HG03565 (cell line): ENCODE results near the gene YTHDC2.

Experiments
- ATAC-seq: cut with Tn5 transposase; IDR thresholded peaks from one replicate; pipeline ENCODE4 v1.9.1; 2021; ENCODE audit warnings: mild to moderate bottlenecking, moderate library complexity; ENCODE audit not compliant: unreplicated experiment

The YTHDC2 gene

DNA sequence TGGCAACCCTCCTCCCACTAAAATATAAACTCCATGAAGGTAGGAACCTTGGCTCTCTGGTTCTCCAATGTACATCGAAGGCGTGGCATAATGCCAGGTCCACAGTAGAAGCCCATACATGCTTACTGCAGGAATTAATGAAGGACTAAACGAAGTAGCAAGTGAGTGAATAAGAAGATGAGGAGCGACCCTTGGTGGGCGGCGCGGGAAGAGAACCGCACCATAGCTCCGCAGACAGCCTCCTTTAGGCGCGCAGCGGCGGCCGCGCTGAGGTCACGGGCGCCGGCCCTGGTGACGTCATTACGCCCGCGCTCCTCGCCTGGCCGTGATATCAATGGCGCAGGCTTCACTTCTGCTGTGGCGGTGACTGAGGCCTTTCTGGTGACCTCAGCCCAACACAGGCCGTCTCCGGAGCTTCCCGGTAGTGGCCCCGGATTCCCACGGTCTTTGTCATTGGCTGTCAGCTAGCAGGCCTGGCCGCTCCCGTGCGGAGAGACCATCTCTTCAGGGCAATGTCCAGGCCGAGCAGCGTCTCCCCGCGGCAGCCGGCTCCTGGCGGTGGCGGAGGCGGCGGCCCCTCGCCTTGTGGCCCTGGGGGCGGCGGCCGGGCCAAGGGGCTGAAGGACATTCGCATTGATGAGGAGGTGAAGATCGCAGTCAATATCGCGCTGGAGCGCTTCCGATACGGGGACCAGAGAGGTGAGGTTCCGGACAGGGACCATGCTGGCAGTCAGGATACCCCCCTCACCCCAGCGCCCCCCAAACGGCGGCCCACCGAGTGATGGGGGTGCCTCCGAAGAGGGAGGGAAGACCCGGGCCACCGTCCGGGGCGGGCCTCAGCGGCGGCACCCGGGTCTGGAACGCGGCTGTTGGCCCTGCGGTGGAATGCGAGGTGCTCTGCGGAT lies at the start of gene YTHDC2:
YTHDC2 (plus strand) TSS at position 311 of the 905 bp plus-strand sequence; CDS start at position 513, 202 bp downstream.
- ATAC-seq: peak; percentile 97

DNA sequence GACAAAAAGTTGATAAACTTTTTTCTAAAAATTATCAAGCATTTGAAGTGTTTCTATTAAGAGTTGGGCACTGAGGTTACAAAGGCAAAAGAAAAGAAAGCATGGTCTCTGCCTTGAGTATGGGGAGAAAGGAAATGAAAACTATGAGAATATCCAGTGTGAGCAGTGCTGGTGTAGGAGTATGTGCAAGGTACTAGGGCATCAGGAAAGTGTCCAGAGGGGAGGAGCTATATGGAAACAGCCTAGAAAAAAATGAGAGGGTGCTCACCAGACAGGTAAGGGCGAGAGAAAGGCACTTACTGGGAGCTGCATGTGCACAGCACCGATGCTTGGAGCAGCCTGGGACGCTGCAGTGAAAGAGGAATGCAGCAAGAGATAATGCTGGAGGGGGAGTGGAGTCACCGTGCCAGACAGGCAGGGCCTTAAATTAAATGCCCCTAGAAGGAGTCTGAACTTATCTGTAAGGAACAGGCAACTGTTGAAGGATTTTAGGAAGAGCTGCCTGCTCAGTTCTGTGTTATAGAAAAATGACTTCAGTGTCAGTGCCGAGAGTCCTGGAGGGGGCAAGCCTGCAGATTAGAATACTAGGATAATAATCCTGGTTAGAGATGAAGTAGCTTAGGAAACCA lies 39.3 kb upstream of the YTHDC2 start:
- no peak for ATAC-seq

DNA sequence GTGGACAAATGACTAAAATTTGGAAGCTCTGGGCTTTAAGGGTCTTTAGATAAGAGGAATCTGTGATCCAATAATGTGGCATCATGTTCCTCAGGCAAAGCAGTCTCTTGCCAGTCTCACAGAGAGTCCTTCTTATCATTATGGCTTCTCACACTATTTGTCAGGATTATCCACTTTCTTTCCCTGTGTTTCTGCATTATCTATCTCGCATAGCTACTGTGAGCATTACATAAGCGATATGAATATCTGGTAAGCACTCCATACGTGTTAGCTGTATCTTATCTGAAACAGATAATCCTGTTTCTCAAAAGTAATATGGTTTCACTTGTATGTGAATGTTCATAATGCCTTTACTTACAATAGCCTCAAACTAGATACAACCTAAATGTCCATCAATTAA lies 34.8 kb upstream of the YTHDC2 start:
- ATAC-seq: no peak

DNA sequence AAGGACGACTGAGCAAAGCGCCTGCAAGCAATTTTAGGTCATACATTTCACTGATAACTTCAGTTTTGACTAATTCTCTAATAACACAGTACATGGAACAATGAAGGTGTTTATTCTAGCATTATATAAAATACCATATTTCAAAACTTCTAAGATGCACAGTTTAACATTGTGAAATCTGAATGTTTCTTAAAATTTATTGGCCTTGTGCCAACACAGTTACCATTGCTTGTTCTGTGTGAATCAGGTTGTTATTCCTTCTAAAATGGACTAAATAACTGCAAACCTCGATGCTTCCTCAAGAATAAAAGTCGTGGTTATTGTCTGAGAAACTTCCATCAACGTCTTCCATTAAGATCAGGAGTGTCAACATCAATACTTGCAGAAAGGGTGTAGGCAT lies 33.3 kb upstream of the YTHDC2 start:
- ATAC-seq: no peak

DNA sequence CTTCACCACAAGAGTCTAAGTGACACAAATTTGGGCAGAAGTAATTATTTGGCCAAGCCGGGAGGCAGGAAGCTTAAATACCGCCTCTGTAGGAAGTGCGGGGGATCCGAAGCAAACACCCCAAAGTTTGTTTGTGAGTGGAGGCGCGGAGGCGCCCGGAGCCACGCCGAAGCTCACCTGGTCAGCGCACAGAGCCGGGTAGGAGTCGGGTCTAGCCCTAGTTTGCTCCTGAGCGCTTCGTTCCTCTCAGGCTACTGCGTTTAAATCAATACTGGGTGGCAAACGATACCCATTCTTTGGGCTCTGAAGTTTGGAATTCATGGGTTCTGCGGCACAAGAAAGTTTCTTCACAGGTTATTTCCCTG lies 26.1 kb upstream of the YTHDC2 start:
- no peak for ATAC-seq

DNA sequence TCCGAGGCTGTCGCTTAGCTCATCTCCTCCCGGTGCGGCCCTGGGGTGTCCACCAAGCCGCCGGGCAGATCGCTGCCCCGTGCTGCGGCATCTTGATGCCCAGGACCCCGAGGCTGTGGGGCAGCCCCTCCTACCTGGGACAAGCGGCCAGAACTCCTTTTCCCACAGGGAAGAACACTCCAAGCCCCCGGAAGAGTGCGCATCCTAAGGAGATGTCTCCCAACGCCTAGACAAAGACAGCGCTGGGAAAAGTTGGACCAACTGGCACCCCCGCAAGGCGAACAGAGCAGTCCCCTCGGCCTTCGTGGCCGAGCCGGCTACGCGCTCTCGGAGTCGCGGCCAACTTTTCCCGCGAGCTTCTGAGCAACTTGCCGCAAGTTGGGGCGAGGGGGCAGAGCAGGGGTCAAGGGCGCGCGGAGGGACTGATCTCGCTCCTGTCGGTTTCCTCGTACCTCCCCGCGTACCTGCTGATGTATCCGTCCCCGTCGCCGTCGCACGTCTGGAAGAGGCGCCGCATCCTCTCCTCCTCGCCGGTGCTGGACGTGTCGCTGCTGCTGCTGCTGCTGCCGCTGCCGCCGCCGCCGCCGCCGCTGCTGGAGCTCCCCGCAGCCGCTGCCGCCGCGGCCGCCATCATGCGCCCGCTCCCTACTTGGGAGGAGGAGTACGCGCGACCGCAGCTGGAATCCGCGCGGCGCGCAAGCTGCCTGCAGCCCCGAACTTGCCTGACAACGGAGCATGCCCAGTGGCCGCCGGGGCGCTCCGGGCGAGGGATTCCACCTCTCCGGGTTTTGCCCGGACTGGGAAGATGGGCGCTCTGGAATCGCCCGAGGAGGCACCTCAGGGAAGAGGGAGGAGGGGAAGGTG lies 25.5 kb upstream of the YTHDC2 start, which contains the start of gene MCC:
MCC (minus strand) TSS at position 673 of the 864 bp plus-strand sequence.
- ATAC-seq: no peak

DNA sequence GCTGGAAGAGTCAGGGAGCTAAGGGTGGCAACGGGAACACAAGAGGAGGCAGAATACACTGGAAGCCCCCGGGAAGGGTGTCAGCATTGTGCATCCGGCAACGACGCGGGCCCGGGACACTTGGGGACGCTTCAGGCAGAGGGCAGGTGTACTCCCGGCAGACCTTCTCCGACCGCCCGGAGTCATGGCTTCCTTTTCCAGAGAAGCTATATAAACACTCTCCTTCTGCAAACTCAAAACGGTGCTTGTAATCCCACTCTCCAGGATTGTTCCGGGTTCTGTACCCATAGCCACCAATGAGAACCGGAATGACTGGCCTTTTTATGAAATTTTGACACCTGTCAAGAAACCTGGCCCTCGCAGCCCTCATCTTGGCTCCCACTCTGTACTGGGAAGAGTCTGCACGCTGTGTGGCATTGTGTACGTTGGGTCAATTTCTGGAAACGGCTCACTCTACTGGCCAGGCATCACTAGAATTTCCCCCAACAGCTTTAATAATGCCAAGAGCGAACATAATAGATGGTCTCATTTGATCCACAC lies 24.8 kb upstream of the YTHDC2 start:
- ATAC-seq: no peak

DNA sequence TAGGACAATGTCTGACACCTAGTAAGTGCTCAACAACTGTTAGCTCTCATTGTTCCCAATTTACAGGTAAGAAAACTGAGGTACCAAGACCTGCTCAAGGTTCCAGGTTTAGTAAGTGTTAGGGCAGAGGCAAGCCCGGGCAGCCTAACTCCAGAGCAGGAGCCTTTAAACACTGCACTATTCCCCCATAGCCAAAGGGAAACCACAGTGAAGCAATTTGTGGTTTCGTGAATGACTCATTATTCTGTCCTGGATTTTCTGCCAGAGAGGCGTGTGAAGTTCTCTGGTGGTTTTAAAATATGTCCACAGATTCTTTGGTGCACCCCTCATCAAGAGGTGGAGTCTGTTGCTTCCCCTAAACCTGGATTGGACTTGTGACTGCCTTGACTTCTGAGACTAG lies 24.2 kb upstream of the YTHDC2 start:
- ATAC-seq: no peak

DNA sequence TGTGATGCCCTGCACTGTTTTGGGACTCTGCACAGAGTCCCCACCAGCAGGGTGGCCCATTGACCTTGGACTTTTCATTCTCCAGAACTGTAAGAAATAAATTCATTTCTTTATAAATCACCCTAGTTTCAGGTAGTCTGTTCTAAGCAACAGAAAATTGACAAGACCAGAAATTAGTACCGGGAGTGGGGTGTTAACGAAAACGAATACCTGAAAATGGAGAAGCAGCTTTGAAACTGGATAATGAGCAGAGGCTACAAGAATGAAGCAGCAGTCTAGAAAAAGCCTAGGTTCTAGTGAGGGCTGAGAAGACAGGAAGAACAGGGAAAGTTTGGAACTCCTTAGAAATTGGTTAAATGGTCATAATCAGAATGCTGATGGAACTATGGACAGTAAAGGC lies 23.2 kb upstream of the YTHDC2 start:
- no peak for ATAC-seq

DNA sequence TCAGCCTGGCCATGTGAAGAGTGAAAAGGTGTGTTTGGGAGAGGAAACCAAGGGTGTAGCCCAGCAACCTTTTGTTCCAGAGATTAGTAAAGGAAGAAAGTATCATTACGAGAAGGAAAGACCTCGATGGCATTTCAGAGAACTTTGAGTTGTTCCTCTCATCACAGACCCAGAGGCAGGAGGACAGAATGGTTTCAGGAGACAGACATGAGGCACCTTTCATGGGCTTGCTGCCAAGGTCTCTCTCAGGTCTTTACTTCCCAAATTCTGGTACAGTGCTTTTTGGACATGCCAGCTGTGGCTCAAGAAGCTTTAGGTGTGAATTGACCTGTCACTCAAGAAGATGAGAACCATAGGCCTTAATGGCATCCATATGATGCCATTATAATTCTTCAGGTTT lies 22.5 kb upstream of the YTHDC2 start:
- ATAC-seq: no peak

DNA sequence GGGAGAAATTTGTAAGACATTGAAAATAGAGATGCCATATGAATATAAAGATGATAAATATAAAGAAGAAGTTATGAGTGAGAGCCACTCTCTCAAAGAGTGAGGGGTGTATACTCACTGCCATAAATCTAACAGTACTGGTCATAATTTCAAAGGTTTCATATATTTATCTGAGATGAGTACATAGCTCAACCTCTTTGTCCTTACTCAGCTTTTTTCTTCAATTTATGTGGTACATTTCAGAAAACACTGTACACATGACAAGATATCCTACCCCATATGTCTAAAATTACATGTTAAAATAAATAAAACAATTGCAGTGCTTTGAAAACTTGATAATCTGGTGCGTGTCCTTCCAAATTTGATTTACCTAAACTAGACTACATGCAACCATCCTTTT lies 20.0 kb upstream of the YTHDC2 start:
- no peak for ATAC-seq

DNA sequence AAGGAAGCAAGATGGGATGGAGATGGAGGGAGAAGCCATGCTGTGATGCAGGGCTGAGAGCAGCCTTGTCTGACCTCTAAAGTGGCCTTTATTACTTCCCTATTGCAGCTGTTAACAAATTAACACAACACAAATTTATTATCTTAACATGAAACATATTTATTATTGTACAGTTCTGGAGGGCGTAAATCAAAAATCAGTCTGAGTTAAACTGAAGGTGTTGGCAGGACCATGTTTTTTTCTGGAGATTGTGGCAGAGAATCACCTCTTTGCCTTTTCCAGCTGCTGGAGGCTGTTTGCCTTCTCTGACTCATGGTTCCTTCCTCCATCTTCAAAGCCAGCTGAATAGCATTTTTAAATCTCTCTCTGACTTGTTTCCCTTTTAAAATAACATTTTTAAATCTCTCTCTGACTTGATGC lies 18.1 kb upstream of the YTHDC2 start:
- no peak for ATAC-seq

DNA sequence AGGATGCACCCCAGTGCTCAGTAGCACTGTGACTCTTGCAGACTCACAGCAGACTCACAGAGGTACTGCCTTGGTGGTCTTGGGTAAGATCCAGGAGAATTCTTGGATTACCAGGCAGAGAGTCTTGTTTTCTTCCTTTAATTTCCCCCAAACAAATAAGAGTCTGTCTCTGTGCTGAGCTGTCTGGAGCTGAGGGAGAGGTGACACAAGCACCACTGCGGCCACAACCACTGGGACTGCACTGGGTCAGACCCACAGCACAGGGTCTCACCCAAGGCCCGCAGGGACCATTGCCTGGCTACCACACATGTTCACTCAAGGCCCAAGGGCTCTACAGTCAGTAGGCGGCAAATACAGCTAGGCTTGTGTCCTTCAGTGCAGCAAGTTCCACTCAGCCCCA lies 11.4 kb upstream of the YTHDC2 start:
- no peak for ATAC-seq

DNA sequence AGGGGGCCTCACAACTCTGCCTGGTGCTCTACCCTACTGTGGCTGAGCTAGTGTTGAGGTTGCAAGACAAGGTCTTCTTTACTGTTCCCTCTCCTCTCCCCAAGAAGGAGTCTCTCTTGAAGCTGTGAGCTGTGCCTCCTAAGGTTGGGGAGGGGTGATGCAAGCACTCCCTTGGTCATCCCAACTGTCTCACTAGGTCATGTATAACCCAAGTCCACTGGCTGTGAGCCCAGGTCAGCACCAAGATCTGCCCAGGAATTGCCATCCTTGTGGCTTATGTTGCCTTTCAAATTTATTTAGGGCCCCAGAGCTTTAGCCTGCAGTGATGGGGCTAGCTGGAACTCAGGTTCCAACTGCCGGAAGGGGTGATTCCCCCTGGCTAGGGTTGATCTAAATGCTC lies 10.3 kb upstream of the YTHDC2 start:
- ATAC-seq: no peak

DNA sequence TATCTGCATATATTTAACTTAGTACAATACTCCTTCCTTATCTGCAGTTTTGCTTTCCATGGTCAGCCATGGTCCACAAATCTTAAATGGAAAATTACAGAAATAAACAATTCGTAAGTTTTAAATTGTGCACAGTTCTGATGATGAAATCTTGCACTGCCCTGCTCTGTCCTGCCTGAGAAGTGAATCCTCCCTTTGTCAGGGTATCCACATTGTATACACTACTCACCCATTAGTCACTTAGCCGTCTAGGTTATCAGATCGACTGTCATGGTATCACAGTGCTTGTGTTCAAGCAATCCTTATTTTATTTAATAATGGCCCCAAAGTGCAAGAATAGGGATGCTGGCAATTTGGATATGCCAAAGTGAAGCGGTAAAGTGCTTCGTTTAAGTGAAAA lies 8.3 kb upstream of the YTHDC2 start:
- no peak for ATAC-seq

DNA sequence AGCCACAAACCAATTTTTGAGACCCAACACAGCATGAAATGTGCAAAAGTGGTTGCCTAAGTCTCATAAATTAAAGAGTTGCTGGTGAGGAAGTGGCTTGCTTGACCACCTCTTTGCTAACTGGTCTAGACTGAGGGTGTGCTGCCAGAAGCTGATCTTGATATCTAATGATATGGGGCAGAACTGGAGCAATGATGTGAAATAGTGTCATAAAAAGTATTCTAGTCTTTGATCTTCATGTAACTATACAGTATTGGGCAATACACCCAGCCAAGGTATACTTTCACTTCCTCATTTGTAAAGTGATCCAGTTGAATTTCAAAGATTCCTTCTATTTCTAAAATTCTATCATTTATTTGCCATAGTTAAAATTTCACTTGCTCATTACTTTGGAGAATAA lies 5.9 kb upstream of the YTHDC2 start:
- ATAC-seq: no peak

DNA sequence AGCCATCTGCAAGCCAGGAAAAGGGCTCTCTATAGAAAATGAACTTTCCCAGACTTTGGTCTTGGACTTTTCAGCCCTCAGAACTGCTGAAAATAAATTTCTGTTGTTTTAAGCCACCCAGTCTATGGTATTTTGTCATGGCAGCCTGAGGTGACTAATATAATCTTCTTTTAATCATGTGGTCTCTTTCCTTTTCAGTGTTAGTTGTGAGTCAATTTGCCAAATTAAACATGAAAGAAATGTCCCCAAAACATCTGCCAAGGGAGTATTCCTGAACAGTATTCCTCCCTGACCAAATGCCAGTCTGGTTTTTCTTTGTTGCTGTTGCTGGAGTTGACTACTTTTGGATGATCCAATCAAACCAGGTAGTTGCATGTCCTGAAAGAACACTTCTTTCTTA lies 4.7 kb upstream of the YTHDC2 start:
- ATAC-seq: no peak

DNA sequence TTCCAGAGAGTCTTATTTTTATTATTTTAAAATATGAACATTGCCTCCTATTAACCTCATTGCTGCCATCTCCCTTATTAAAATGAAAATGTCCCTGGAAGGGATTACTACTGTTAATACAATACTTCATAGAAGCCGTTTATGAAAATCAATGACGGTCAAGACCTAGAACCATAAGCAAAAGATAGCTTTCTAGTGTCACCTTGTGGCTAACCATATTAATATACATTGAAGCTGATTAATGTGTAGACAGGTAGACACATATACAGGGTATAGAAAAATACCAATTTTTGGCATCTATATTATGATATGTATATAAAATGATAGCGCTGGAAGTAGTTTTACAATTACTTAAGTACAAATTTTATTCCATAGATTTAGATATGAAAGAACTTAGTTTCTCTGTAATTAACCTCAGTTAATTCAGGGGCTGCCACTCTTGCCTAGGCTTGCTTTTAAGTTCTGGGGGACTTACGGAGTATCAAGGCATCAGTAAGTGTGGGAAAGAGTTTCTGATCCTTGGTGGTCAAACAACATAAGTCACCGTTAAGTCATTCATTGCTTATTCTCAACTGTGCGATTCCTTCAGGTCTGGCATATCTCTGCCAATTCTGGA lies 2.5 kb upstream of the YTHDC2 start:
- ATAC-seq: no peak

DNA sequence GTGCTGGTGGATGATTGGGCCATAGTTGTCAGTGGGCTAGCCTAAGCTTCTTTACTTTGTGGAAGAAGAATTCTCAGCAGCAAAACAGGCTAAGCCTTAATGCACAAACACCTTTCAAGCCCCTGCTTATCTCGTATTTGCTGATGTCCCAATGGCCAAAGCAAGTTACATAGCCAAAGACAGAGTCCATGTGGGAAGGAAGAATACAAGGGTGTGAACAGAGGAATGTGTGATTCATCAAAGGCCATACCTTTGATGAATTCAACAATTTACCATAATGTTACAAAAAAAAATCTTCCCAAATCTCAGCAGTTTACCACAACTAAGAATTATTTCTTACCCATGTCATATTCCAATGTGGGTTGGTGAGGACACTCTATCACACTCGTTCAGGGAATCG lies 1.2 kb upstream of the YTHDC2 start:
- ATAC-seq: no peak

DNA sequence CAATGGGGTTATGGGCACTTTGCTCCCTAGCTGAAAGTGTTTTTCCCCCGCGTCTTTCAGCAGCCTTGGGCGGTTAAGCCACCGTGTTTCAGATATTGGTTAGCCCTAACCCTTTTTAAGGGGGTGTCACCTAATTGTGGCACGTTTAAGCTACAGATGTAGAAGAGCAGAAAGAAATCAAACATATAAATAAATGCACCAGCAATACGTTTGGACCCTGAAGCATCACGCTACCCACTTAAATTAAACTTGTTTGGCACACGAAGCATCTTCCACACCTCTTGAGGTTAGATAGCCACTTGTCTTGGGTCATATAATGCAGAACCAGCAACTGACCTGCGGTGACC lies 768 bp downstream of the YTHDC2 start:
- ATAC-seq: no peak

DNA sequence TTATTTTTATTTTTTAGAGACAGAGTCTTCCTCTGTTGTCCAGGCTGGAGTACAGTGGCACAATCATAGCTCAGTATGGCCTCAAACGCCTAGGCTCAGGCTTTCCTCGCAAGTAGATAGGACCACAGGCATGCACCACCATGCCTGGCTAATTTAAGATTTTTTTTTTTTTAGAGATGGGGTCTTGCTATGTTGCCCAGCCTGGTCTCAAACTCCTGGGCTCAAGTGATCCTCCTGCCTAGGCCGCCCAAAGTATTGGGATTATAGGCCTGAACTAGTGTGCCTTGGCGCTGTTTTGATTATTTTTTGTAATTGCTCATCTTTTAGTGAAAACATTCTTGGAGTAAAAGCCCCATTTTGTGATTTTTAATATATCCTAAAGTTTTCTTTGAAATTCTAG lies 5.4 kb downstream of the YTHDC2 start:
- no peak for ATAC-seq
